UCSD-AML1 (cell line): ENCODE measurements around the gene DYNLT4.
"Not testable (repeated sequence)": the region's sequence is repeated elsewhere in the genome, so short reads cannot be mapped to it uniquely, and the experiment has no call there.

Experiments used
- DNase-seq: peaks from one replicate; lab custom pipeline; 2025; ENCODE audit not compliant: unreplicated experiment; lab: John Stamatoyannopoulos, UW

Gene DYNLT4

DNA sequence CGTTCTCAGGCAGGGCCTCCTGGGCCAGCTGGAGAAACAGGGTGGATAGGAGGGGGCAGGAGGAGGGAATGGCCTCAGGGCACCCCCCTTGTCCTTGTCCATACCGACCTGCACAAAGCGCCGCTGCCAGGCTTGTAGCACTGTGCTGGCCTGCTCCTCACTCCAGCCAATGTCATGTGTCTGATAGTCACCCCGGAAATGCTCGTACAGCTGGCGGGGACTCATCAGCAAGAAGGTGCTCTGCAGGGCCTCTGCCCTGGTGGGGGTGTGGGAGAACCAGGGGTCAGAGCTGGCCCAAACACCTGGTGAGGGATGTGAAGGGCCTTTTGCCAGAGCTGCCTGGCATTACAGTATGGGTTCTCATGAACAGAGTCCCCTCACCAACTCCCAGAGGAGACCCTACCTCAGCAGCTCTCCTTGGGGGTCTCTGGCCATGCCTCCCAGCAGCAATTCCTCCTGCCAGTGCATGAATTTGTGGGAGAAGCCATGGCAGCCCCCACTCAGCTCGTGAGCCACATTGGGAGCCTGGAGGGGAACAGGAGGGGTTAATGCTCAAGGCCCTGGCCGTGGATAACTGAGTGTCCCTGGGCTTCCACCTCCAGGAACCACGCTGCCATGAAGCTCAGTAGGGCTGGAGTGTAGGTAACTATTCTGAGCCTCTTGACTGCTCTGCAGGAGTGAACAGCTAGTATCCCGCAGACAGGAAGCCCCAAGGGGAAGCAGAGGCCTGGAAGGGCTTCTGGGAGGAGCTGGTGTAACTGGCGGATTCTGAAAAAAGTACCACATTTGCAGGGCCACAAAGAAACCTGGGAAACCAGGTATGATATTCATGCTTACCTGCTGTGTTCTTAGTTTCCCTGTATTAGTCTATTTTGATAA, 22.6 kb upstream of the DYNLT4 start:
- DNase-seq: peak; percentile 53

DNA sequence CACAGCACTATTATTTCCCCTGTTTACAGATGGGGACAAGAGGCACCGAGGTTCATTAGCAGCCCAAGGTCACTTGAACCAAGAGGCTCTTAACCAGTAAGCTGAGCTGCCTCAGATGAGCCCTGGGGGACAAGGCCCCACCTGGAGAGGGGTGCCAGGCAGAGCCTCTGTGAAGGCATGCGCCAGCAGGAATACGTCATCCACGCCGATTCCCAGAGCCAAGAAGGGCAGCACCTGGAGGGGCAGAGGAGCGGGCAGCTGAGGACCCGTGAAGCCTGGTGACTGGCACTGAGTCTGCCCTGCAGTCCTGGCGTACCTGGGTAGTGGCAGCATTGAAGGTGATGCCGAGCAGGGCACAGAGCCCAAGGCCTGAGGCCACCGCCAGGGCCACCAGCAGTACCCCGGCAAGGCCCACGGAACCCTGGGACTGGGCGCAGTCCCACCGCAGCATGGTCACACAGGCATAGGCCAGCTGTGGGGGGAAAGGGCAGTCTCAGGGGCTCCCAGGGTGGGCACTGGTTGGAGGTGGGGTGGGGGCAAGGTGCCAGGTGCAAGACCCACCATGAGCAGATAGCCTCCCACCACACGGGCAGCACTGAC, 21.8 kb upstream of the DYNLT4 start:
- DNase-seq: no peak

DNA sequence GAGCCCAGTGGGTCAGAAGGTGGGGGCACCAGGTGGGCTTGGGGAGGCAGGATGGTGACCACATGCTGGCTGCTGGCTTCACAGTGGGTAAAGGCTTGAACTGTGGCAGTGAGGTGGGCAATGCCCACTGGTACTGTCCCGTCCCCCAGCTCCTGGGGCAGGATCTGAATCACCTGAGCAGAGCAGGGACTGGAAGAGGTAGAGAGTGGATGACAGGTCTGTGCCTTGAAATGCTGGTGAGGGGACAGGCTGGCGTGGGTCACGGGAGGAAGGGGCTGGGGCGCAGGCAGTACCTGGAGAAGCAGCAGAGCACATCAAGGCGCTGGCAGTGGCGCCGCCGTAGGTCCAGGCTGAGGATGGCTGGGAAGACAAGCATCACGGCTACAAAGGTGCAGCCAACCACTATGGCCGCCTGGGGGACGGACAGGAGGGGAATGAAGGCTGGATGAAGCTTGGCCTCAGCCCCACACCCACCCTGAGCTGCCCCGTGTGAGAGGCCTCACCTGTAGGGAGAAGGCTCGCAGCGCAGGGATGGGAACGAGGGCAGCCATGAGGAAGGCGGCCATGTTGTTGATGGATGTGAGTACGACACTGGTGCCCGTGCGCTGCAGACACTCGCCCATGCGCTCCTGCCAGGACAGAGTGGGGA, 21.0 kb upstream of the DYNLT4 start:
- no peak for DNase-seq

DNA sequence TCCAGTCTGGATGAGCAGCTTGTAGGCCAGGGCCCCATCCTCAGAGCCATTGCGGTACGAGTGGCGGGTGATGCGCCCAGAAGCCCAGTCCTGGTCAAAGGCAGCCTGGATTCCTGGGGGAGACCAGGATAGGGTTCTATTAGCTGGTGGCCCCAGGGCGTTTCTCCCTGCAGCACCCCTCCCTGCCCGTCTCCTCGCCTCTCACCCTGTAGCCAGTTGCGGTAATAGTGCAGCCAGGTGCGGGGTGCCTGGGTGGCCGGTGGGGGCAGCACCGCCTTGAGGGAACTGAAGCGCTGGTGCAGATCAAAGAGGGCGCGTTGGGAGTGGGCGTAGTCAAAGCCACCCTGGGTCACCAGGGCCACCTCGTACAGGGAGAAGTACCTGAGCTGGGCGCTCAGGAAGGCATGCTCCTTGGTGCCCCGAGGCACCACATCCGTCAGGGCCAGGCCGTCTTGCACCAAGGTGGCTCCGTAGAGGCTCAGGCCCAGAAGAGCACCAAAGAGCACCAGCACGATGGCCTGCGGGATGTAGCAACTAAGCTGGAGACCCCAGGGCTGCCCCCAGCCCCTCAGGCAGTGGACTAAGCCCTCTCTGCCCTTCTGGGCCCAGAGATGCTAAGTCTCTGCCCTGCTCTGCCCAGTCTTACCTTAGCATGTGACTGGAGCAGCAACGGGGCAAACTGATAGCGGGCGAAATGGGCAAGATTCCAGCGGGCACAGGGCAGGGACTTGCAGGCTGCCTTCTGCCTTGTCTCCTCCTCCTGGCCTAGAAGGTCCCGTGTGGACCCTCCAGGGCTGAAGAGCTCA, 20.2 kb upstream of the DYNLT4 start:
- DNase-seq: no peak

DNA sequence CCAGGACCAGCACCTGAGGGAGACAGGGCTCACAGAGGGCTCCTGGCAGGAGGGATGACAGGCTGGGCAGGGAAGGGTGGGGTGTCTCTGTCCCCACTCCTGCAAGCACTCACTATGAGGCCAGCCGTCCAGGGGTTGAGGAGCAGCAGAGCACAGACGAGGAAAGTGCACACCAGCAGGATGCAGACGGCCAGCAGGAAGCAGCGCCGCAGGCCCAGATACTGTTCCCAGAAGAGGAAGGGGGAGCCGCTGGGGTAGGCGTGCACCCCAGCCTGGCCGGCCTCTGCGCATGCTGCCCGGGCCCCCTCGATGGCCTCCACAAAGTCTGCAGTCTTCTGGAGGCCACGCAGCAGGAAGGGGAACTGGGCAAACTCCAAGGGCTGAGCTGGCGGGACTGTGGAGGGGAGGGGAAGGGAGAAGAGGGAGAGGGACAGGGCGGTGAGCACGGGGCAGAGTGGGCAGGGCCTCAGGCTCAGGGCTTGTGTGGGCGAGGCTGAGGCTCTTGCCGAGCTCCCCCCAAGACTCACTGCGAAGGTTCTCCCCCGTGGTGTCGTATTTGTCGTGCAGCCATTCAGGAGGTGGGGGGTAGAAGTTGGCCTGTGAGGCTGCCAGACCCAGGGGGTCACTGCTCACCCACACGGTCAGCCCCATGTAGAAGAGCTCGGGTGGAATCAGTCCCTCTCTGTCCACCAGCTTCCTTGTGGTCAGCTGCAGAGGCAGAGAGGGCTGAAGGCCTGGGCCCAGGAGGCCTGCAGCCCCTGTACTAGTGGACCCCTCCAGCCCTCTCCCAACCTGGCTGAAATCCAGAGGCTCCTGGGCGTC, 19.4 kb upstream of the DYNLT4 start:
- peak; percentile 87 for DNase-seq

DNA sequence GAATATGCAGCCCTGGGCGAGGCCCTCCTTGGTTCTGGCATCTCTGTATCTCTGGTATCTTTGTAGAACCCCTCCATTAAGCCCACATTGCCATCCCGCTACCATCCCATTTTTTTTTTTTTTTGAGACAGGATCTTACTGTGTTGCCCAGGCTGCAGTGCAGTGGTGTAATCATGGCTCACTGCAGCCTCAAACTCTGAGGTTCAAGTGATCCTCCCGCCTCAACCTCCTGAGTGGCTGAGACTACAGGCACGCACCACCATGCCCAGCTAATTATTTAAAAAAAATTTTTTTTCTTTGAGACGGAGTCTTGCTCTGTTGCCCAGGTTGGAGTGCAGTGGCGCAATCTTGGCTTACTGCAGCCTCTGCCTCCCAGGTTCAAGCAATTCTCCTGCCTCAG, 17.2 kb upstream of the DYNLT4 start:
- not testable (repeated sequence) for DNase-seq

DNA sequence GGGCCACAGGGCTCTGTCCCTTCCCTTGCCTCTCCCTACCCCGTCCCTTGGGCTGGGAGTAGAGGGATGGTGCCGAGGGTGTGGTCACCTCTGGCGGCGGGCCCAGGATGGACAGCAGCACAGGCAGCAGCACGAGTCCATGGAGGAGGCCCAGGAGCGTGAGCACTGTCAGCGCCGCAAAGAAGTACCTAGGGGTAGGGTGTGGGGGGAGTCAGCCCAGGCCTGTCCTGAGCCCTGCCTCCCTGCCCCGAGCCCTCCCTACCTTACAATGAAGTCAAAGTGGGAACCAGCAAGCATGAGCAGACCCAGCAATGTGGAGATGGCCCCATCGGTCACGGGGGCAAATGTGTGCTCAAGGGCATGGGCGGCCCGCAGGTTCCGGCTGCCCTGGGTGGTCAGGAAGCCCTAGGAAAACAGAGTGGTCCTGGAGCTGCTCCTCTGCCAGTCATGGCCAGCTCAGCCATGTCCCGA, 15.9 kb upstream of the DYNLT4 start:
- no peak for DNase-seq

DNA sequence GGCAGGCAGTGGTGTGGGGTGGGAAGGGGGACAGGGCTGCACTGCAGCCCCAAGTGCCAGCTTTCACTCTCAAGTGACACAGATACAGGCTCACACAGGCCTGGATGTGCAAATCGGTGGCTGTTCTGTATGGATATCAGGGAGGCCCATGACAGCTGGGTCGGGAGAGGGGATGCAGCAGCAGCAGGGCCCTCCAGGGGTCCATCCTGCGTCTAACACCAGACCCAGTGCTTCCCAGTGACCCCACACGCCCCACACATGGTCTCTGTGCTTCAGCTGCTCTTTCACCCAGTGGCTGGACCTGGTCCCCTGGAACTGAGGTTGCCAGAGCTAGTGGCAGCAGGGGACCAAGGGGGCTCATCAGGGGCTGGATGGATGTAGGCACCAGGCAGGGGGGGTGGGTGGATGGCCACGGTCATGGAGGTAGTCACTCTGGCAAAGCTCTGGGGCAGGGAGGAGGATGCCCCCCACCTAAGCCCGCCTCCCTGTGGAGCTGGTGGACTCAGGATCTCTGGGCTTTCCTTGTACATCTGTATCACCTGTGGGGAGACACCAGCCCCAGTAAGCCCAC, 15.1 kb upstream of the DYNLT4 start:
- no peak for DNase-seq

DNA sequence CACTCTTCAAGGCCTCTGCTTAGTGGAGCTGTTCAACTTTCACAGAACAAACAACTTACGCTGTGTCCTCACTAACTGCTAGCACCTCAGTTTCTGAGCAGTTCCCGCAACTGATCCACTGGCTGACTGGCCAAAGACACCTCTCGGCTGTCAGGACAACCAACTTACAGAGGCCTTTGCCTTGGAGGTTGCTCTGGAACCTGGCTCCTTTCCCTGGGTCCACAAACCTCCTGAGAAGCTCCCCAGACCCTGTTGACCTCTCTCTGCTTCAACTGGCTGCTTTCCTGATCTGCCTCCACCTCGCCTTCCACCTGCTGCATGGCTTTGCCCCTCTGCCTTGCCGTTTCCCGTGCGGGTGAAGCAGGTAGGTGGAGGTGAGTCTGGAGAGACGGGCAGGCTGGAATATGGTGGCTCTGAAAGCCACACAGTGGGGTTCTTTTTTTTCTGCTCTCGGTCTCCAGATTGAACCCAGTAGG, 14.1 kb upstream of the DYNLT4 start:
- DNase-seq: no peak

DNA sequence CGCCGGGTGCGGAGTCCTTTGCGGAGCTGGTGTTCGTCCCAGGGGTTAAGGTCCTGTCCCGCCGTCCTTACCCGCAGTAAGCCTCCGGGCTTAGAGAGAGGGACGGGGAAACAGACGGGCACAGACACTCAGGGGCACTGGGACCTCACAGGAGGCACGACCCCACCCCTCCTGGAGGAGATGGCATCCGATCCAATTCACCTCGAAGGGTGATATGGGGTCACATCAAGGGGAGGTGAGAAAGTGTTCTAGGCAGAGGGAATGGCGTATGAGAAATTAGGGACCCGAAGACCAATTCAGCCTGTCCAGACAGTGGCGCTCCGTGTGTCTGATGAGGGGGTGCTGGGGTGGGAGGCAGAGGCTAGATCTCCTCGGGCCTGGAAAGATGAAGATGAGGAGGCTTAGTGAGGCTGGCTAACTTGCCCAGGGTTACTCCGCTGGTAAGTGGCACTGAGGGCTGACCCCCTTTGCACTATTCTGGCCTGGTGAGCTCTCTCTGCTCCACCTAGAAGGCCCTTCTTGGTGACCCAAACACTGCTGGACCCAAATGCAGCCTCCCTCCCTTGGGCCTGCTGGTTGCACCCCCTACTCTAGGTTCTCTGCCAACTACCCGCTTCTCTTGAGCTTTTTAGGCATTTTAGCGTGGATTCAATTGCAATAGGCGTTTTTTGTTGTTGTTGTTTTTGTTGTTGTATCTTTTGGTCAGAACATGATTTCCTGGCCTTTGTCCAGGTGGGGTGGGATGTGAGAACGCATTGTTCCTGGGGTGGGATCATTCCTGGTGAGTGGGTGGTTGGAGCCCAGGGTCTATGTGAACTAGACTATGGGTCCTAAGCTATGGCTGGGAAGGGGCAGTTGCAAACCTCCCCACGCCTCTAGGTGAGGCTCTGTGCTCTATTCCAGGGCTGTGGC, 13.4 kb upstream of the DYNLT4 start:
- no peak for DNase-seq

DNA sequence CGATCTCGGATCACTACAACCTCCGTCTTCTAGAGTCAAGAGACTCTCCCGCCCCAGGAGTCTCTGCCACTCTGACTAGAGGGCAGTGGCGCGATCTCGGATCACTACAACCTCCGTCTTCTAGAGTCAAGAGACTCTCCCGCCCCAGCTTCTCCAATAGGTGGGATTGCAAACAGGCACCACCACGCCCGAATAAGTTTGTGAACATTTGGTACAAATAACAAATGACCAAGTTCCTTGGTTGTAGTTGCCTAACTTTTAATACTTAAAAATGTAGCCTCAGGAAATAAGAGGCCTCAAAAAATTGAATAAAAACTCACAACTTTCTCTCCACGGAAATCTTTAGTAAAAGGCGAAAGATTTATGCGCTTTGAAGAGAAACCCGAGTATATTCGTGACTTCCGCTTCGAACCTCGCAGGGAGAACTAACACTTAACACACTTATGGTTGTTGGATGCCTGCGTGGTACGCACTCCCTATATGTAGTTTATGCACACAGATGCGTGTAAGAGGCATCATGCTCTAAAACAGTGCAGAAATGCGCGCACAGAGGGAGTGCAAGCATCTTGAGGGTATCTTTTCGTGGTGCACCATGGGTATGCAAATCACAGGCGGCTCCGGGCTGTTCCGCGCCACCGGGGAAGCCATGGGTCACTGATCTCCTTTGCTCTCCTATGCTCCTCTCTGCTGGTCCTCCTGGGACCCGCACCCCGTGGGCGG, 12.6 kb upstream of the DYNLT4 start:
- peak; percentile 62 for DNase-seq

DNA sequence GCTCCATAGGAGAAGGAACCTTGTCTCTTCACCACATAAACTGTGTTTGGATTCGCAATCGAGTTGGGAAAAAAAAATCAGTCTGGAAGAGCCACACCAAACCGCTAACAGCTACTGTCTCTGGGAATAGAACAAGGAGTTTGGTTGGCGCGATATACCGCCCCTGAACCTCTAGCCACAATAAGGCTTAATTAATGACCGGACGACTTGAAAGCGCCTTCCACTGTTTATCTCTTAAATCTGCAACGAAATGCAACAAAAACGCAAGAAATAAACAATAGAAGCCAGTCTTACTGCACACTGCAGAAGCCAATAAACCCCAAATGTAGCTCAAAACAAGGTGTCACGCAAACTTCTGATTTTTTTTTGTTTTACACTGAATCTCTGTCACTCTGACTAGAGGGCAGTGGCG, 12.1 kb upstream of the DYNLT4 start:
- no peak for DNase-seq

DNA sequence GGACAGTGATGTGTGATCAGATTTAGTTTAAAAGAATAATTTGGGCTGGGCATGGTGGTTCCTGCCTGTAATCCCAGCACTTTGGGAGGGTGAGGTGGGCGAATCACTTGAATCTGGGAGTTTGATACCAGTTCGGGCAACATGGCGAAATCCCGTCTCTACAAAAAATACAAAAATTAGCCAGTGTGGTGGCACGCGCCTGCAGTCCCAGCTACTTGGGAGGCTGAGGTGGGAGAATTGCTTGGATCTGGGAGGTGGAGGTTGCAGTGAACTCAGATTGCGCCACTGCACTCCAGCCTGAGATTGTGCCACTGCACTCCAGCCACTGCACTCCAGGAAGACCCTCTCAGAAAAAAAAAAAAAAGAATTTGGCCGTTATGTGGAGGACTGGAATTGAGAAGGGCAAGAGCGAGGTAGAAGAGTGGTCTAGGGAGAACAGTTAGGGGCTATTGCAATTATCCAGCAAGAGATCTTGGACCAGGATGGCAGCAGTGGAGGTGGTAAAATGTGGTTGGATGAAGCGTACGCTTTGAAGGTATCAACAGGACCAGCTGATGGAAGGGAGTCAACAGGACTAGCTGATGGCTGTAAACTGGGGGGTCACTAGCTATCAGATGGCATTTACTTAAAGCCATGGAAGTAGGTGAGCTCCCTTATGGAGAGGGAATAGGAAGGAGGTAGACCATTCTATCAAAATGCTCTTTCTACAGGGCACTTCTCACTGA, 10.8 kb upstream of the DYNLT4 start:
- DNase-seq: no peak

DNA sequence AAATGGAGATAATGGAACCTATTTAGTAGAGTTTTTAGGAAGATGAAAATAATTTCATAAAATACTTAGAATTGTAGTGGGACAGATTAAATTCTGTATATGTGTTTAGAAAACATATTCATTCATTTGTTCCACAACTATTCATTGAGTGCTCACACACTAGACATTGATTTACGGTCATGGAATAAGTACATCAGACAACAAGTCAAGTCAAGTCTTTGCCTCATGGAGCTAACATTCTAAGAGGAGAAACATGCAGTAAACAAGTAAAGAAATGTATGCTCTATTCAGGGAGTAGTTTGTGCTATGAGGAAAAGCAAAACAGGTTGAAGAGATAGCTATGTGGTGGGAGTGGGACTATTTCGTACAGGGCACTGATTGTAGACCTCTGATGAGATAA, 10.2 kb upstream of the DYNLT4 start:
- DNase-seq: no peak

DNA sequence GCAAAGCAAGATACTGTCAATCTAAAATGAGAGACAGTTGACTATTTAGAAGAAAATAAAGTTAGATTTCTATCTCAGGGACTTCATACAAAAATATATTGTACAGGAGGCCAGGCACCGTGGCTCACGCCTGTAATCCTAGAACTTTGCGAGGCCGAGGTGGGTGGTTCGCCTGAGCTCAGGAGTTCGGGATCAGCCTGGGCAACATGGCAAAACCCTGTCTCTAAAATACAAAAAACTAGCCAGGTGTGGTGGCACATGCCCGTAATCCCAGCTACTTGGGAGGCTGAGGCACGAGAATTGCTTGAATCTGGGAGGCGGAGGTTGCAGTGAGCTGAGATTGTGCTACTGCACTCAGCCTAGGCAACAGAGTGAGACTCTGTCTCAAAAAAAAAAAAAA, 8.8 kb upstream of the DYNLT4 start:
- not testable (repeated sequence) for DNase-seq

DNA sequence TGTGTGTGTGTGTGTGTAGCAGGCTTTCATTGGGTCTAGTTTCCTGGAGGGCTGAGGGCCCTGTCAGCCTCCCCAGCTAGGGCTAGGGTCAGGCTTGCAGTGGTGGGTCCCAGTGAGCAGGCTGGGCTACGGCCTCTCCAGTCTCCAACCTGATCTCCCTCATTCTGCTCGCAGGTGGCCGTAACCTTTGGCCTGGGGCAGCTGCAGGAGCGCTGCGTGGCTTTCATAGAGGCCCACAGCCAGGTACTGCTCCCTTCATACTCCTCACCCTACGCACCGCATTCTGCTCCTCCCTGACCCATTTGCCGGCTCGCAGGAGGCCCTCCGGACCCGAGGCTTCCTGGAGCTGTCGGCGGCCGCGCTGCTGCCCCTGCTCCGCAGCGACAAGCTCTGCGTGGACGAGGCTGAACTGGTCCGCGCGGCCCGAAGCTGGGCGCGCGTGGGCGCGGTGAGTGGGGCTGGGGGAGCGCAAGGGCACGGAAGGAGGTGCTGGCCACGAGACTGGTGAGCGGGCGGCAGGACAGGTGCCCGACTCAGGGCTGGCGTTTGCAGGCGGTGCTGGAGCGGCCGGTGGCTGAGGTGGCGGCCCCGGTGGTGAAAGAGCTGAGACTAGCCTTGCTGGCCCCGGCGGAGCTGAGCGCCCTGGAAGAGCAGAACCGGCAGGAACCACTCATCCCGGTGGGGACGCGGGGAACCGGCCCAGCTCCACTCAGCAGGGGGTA, 5.8 kb upstream of the DYNLT4 start:
- no peak for DNase-seq

DNA sequence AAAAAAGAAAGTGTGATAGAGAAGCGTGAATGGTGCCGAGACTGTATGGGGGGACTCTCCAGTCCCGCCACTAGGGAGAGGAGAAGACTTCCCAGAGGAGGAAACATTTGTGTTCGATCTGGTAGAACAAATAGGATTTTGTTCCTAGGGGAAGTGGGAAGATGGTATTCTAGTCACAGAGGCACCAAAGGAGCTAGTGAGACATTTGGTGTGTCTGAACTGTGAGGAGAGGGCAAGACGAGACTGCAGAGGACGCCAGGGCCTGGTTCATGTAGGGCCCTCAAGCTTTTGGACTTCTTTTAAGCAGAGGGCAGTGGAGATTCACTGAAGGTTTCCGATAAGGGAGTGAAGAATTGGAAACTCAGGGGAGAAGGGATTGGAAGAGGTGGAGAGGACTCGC, 4.1 kb upstream of the DYNLT4 start:
- no peak for DNase-seq
